Stimulated activated CD8-positive, alpha-beta memory T cell treated with anti-CD3 and anti-CD28 coated beads, Interleukin-7, amount 100 ng/mL, for 24 hours (primary cell): Measurements from ENCODE around the gene DCC.

Experiments
- DNase-seq: peaks from one replicate; pipeline ENCODE4 v3.0.0-alpha.2; 2020; ENCODE audit warnings: low read depth

The DCC gene

GRCh38 chr18:52816121-52816520, 476.1 kb downstream of the DCC start:
- DNase-seq: no peak

DNA sequence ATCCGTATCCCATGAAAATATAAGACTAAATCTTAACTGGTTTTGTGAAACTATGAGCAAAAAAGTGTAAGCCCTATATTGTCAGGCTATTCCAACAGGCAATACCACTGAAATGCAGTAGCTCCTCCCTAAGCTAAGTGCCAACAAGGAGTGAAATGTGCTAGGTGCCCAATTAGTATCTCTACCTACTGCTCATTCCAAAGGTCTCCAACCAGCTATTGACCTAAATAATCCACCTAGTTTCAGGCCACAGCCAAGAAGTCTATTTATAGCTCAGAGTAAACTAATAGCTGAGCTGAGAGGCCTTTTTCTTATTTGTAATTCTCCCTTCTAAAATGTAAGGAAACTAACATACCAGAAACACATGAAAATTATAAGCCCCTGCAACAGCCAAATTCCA, 482.2 kb downstream of the DCC start:
- DNase-seq: no peak

- DNase-seq: no peak
Observed at GRCh38 chr18:52824126-52824525, 484.1 kb downstream of the DCC start.

DNA sequence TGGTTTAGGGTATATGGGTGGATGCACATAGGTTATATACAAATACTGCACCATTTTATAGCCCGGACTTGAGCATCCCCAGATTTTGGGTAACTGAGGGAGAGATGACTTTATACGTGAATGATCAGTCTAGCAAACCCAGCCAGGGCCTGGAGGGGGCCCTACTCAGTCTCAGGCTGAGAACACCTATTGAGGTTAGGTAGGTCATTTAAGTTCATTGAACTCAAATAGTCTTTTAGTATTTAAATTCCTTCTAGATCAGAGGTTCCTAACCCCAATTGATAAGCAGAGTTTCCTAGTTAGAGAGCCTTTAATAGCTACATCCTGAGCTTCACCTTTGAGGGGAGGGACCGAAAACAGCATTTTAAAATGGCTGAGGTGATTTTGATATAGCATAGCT, 487.0 kb downstream of the DCC start:
- no peak for DNase-seq

DNA sequence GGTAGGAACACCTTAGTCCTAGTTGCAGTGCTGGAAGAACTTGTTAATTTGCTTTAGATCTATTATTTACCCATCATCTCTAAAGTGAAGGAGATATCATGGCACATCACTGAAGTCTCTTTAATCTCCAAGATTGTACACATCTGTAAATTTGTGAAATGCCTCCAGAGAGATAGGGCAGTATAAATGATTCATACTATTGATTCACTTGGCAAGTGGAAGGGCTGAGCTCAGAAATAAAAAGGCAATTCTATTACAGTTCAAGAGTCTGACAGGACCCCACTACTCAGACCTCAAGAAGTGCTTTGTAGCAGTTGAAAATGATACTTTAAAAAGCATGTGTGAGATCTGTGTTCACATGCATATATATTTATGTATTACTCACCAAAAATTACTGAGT, 489.3 kb downstream of the DCC start:
- no peak for DNase-seq

DNA sequence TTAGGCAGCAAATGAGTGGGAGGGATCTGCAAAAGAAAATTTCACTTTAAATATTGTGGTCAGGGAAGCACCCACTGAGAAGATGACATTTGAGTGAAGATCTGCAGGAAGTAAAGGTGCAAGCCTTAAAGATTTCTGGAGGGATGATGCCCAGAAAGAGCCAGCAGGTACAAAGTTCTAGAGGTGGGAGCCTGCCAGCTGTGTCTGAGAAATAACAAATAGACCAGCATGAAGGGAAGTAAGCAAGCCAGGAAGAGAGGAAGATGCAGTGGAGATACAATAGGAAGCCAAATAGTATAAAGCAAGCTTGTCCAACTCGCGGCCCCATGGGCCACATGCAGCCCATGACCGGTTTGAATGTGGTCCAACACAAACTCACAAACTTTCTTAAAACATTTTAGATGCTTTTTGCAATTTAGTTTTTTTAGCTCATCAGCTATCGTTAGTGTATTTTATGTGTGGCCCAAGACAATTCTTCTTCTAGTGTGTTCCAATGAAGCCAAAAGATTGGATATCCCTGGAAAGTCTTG, 489.9 kb downstream of the DCC start:
- DNase-seq: no peak

DNA sequence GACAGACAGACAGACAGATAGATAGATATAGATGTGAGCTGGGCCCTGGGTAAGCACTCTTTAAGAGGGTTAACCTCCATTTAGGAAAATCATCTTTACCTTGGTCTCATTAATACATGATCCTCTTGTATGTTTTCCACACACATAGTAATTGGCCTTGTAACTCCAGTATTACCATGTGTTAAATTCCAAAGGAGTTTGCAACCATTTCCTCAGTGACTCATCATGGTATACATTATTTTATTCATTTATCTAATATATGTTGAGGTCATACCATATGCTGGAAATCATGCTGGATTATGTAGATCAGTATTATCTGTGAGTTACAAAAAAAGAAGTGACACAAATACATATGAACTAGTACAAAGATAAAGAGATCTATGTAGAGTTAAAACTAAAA, 504.3 kb downstream of the DCC start:
- DNase-seq: no peak

DNA sequence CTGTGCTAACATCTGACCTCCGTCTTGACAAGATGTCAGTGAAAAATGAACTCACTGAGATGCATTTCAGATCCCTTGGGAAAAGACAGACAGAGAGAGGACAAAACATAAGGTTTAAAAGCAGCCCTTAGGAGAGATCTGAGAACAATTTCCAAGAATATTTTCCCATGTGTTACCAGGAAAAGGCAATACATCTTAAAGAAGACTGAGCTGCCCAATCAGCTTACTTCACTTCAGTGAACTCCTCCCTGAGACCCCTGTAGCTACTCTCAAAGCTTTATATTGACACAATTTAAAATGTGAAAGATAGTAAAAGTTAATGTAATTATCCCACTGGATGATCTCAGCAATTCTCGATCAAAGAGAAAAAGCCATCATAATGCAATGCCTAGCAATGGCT, 505.0 kb downstream of the DCC start:
- DNase-seq: no peak

- DNase-seq: no peak
Observed at GRCh38 chr18:52850031-52850560, 510.1 kb downstream of the DCC start.

GRCh38 chr18:52861558-52861957, 521.6 kb downstream of the DCC start:
- no peak for DNase-seq

- no peak for DNase-seq
Observed at GRCh38 chr18:52869349-52869923, 529.4 kb downstream of the DCC start.

DNA sequence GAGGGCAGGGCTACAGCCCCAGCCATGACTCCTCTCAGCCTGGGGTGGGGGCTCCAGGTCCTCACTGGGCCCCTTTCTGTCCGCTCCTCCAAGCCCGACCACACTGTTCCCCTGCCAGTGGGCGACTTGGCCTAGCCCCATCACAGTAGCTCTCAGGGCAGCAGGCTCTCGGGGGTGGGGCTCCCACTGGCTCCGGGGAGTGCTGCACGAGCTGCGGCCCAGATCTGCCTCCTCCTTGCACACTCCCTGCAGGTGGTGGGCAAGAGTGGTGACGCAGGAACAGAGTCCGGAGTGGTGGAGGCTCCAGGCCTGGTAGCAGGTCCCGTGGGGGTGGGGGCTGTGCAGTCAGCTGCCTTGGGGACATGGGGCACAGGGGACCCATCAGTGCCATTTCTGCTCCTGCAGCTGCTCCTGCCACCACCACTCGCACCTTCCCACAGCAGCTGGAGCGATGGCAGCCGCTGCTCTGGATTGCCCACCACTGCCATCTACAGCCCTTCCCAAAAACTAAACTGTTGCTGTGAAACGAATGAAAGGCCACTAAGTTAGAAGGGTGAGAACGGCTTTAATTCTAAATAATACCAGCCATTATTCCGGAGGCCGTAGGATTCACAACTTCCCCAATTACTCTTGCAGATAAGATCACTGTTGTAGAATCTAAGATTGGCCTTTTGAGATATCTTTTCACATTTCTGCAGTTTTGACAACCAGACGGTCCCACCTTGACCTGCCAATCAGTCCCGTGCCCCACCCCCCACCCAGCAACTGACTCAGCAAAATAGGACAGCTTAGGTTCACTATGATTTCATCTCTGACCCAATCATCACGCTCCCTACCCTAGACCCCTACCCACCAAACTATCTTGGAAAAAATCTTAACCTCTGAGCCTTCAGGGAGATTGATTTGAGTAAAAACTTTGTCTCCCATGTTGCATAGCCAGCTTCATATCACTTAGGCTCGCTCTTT, 530.2 kb downstream of the DCC start:
- no peak for DNase-seq

GRCh38 chr18:52874774-52875173, 534.8 kb downstream of the DCC start:
- no peak for DNase-seq

DNA sequence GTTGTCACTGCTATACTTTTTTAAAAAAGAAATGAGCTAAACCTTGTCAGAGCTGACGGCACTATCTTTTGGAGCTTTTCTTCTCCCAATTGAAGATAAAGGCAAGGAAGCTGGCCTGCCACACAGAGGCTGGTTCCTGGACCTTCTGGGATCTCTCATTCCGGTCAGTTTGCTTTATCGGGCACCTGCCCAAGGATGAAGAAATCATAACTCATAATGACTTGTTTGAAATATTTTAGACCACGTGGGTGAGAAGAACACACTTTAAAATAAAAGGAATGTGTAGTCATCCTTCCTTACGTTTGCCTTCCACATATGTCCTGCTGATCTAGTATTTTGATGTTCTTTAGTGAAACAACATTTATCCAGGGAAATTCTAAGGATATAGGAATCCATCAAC, 535.7 kb downstream of the DCC start:
- DNase-seq: no peak

DNA sequence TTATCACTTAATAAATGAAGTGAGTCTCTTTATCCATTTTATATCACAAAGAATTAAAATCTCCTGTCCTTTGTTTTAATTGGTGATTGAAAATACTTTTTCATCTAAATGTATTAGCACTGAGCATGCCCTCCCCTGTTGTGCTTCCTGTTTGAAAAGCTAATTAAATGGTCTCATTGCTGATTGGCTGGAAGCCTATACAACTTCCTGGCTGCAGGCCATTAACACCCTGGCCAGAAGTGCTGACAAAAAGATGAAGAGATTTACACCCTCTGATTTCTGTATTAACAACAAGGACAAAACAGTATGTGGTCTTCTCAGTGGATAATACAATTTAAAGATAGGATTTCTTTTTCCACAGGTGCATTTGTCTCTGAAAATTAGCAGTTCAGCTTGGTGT, 548.0 kb downstream of the DCC start:
- no peak for DNase-seq

GRCh38 chr18:52894801-52895200, 554.8 kb downstream of the DCC start:
- no peak for DNase-seq

DNA sequence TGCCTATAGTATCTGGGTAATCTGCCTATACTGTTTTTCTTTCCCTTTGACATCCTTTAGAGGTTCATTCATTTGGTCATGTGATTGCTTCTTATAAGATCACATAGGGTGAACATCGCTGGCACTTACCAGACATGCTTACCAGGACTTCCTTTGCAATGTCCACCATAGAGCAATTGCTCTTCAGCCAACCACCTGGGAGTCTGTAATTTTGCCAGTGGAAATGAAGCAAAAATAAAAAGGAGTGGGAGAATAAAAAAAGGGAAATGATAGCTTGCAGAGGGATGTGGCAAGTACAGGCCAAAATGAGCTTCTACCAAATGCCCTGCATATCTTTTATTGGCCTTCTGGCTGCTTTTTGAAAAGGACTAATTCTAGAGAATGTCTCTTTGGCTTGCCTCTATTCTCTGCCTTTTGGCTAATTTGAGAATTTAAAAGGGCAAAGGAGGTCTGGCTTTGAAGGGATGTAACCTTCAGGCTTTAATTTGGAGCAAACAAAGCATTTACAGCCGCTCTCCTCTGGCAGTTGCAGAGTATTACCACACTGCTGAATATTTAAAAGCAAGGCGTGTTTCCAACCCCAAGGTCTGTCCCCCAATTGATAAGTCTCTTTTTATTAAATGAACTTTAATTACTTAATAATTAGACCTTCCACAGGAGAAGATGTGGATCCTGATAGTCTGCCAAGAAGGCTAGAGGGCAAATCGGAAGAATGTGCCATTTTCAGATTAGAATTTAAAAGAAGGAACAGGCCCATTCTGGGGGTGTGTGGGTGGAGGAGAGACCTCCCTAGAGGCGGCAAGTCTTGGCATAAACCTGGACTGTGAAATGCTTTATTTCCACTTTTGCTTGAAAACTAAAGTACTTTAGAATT, 557.9 kb downstream of the DCC start:
- DNase-seq: no peak

GRCh38 chr18:52898485-52899058, 558.6 kb downstream of the DCC start:
- no peak for DNase-seq

DNA sequence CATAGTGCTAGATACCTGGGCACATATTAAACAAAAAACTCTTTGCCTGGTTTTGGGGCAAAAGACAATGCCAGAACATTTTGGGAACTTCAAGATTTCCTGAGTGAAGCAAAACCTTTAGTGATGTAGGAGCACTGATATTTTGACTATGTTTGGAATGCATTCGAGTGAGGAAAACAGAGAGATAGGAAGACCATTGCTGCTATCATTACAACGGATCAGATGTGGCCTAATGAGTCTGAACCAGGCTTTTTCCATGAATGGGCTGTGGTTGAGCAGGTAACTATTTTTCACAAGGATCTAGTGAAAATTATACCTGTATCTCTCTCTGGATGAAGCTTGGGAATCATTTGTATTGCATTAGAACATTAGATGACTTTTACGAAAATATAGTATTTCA, 562.2 kb downstream of the DCC start:
- DNase-seq: no peak

- no peak for DNase-seq
Observed at GRCh38 chr18:52903857-52904256, 563.9 kb downstream of the DCC start.

GRCh38 chr18:52907543-52908308, 567.7 kb downstream of the DCC start:
- no peak for DNase-seq
